K562 (cell line): ENCODE results near the gene FTO. TPM values are rescaled to one million over a fixed set of nuclear protein-coding genes. Genes with fewer than 3 reads are reported as not detected.

Experiments
- CHCHD3 ChIP-seq: fragments of 250-450 bp; sonication (Bioruptor Pico); IDR thresholded peaks from 2 replicates; pipeline ENCODE4 v2.1.2; 2022; ENCODE audit warnings: mild to moderate bottlenecking
- ELF2 ChIP-seq: fragments of 250-450 bp; sonication (Bioruptor Pico); IDR thresholded peaks from 2 replicates; pipeline ENCODE4 v1.5.0; 2021; ENCODE audit warnings: mild to moderate bottlenecking
- FOXK2 ChIP-seq, 2 experiments: fragments of 450-650 bp; IDR thresholded peaks in 1 of 2; conservative IDR thresholded peaks in 1 of 2; 2 replicates each; pipeline ENCODE4 v1.6.1; 2016; ENCODE audit warnings: low read depth in 2 of 2, mild to moderate bottlenecking in 1 of 2
- HNRNPL ChIP-seq: fragments of 200-400 bp; formaldehyde crosslinking; IDR thresholded peaks from 2 replicates; pipeline ENCODE4 v1.6.1; 2017; ENCODE audit warnings: low read depth, mild to moderate bottlenecking, low read length
- MCM5 ChIP-seq: fragments of 450-650 bp; IDR thresholded peaks from 2 replicates; pipeline ENCODE4 v1.6.1; 2016; ENCODE audit warnings: low read depth
- POLR2H ChIP-seq: IDR thresholded peaks from 2 replicates; pipeline ENCODE4 v1.6.1; 2016; ENCODE audit warnings: missing genetic modification characterization, low read depth, mild to moderate bottlenecking, control low read depth, missing compliant biosample characterization, moderate library complexity
- SMAD1 ChIP-seq: fragments of 150-350 bp; IDR thresholded peaks from 2 replicates; pipeline ENCODE4 v1.6.1; 2014; ENCODE audit warnings: low read length, low read depth; ENCODE audit not compliant: partially characterized antibody
- SMARCE1 ChIP-seq: fragments of 450-650 bp; IDR thresholded peaks from 2 replicates; pipeline ENCODE4 v1.7.1; 2016; ENCODE audit warnings: mild to moderate bottlenecking
- ZFP1 ChIP-seq: fragments of 450-650 bp; formaldehyde crosslinking; IDR thresholded peaks from 2 replicates; pipeline ENCODE4 v1.4.0; 2020; ENCODE audit warnings: mild to moderate bottlenecking, mixed read lengths
- ZFP30 ChIP-seq: fragments of 250-450 bp; sonication (Bioruptor Pico); IDR thresholded peaks from 2 replicates; pipeline ENCODE4 v1.8.0; 2022; ENCODE audit warnings: moderate library complexity, mild to moderate bottlenecking, inconsistent platforms, borderline replicate concordance
- ZNF197 ChIP-seq: fragments of 200-800 bp; sonication (Bioruptor generic); IDR thresholded peaks from 2 replicates; pipeline ENCODE4 v1.6.1; 2016; ENCODE audit warnings: low read depth, missing genetic modification characterization, missing compliant biosample characterization
- ZNF263 ChIP-seq: sonication (generic); formaldehyde crosslinking; IDR thresholded peaks from 2 replicates; pipeline ENCODE4 v1.8.0; 2022; ENCODE audit warnings: mild to moderate bottlenecking, missing genetic modification reagents, borderline replicate concordance
- polyA plus RNA-seq, 8 experiments: library from polyadenylated mRNA; depleted of rRNA in 4 of 8; stranded (reverse) in 5 of 8; unstranded in 3 of 8; fragments of >200 nt; fragmentation: Nextera tagmentation in 2 of 8; fragmentation: Illumina TruSeq in 1 of 8; extraction: Ambion mirVana in 2 of 8; extraction: Trizol in 1 of 8; gene quantifications; 2 replicates each; pipeline versions ENCODE4 v1.2.1 to v1.2.3, GENCODE V29; 2011 to 2014; ENCODE audit warnings: inconsistent platforms in 1 of 8, missing spikeins in 1 of 8
- total RNA-seq, 7 experiments: library from RNA; depleted of rRNA in 6 of 7; stranded (reverse); fragments of >200 nt in 6 of 7; fragmentation: Illumina TruSeq in 2 of 7; extraction: Trizol in 2 of 7; gene quantifications; 2 replicates each; pipeline versions ENCODE4 v1.2.1 to v1.2.3, GENCODE V29; 2011 to 2021; ENCODE audit warnings: low replicate concordance in 1 of 7
- TF ChIP-seq, protein P1 (sequence below): fragments of 450-650 bp; IDR thresholded peaks from 2 replicates; pipeline ENCODE4 v1.6.1; 2016; ENCODE audit warnings: missing biosample characterization, missing genetic modification characterization
- TF ChIP-seq, protein P2 (sequence below): sonication (generic); formaldehyde crosslinking; IDR thresholded peaks from 2 replicates; pipeline ENCODE4 v1.9.0; 2022; ENCODE audit warnings: mild to moderate bottlenecking, missing genetic modification reagents
- TF ChIP-seq, protein P3 (sequence below): fragments of 450-650 bp; IDR thresholded peaks from 2 replicates; pipeline ENCODE4 v1.6.1; 2017; ENCODE audit warnings: mild to moderate bottlenecking, moderate library complexity
- TF ChIP-seq, protein P4 (sequence below): fragments of 200-600 bp; sonication (generic); IDR thresholded peaks from one replicate; pipeline ENCODE4 v1.6.1; 2012; ENCODE audit warnings: mild to moderate bottlenecking, low read depth, low read length, inconsistent platforms

FTO gene
- total and polyA plus RNA-seq, 9 of the 15 experiments (the other 6 are each of a cell fraction or from before 2014, with no cell fraction given), result 11.3 to 27.7 (median 25.5) TPM

DNA sequence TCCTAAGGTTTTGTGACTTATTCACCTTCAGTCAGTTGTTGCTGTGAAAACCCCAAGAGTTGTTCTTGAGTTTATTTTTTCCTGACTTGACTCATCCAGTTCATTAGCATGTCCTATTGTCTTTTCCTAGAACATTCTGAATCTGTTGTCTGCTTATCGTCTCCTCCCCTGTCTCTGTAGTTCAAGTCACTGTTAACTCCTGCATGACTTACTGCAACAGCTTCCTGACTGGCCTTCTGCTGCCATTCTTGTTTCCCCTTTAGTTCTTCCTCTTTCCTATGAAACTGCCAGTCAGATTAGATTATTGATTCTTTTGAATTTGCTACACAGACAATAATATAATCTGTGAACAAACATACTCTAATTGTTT lies 161.5 kb downstream of the FTO start (continued):
- TF ChIP-seq, protein P1, sequence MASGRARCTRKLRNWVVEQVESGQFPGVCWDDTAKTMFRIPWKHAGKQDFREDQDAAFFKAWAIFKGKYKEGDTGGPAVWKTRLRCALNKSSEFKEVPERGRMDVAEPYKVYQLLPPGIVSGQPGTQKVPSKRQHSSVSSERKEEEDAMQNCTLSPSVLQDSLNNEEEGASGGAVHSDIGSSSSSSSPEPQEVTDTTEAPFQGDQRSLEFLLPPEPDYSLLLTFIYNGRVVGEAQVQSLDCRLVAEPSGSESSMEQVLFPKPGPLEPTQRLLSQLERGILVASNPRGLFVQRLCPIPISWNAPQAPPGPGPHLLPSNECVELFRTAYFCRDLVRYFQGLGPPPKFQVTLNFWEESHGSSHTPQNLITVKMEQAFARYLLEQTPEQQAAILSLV, result no peak
- TF ChIP-seq POLR2H (tag) (no peak), ZNF197 (CRISPR knock-in tag) (no peak), ZFP30 (CRISPR knock-in tag) (no peak), ZFP1 (CRISPR knock-in tag) (no peak), SMAD1 (no peak), CHCHD3 (no peak), FOXK2 (conservative IDR thresholded peaks at IDR 0.05 in 1 of 2, IDR thresholded peaks at IDR 0.05 in 1 of 2; ENCODE audit: low read depth in 2 of 2) (peak; percentile 51 to 69; a peak in 2 of 4 replicates), HNRNPL (no peak), ZNF263 (CRISPR knock-in tag) (no peak), MCM5 (no peak), SMARCE1 (peak; percentile 55; the same call in 1 of the 2 replicates), ELF2 (CRISPR knock-in tag) (no peak)
- TF ChIP-seq, protein P2, sequence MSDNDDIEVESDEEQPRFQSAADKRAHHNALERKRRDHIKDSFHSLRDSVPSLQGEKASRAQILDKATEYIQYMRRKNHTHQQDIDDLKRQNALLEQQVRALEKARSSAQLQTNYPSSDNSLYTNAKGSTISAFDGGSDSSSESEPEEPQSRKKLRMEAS (CRISPR knock-in tag), result no peak
- TF ChIP-seq, protein P3, sequence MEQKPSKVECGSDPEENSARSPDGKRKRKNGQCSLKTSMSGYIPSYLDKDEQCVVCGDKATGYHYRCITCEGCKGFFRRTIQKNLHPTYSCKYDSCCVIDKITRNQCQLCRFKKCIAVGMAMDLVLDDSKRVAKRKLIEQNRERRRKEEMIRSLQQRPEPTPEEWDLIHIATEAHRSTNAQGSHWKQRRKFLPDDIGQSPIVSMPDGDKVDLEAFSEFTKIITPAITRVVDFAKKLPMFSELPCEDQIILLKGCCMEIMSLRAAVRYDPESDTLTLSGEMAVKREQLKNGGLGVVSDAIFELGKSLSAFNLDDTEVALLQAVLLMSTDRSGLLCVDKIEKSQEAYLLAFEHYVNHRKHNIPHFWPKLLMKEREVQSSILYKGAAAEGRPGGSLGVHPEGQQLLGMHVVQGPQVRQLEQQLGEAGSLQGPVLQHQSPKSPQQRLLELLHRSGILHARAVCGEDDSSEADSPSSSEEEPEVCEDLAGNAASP, result no peak
- TF ChIP-seq, protein P4, sequence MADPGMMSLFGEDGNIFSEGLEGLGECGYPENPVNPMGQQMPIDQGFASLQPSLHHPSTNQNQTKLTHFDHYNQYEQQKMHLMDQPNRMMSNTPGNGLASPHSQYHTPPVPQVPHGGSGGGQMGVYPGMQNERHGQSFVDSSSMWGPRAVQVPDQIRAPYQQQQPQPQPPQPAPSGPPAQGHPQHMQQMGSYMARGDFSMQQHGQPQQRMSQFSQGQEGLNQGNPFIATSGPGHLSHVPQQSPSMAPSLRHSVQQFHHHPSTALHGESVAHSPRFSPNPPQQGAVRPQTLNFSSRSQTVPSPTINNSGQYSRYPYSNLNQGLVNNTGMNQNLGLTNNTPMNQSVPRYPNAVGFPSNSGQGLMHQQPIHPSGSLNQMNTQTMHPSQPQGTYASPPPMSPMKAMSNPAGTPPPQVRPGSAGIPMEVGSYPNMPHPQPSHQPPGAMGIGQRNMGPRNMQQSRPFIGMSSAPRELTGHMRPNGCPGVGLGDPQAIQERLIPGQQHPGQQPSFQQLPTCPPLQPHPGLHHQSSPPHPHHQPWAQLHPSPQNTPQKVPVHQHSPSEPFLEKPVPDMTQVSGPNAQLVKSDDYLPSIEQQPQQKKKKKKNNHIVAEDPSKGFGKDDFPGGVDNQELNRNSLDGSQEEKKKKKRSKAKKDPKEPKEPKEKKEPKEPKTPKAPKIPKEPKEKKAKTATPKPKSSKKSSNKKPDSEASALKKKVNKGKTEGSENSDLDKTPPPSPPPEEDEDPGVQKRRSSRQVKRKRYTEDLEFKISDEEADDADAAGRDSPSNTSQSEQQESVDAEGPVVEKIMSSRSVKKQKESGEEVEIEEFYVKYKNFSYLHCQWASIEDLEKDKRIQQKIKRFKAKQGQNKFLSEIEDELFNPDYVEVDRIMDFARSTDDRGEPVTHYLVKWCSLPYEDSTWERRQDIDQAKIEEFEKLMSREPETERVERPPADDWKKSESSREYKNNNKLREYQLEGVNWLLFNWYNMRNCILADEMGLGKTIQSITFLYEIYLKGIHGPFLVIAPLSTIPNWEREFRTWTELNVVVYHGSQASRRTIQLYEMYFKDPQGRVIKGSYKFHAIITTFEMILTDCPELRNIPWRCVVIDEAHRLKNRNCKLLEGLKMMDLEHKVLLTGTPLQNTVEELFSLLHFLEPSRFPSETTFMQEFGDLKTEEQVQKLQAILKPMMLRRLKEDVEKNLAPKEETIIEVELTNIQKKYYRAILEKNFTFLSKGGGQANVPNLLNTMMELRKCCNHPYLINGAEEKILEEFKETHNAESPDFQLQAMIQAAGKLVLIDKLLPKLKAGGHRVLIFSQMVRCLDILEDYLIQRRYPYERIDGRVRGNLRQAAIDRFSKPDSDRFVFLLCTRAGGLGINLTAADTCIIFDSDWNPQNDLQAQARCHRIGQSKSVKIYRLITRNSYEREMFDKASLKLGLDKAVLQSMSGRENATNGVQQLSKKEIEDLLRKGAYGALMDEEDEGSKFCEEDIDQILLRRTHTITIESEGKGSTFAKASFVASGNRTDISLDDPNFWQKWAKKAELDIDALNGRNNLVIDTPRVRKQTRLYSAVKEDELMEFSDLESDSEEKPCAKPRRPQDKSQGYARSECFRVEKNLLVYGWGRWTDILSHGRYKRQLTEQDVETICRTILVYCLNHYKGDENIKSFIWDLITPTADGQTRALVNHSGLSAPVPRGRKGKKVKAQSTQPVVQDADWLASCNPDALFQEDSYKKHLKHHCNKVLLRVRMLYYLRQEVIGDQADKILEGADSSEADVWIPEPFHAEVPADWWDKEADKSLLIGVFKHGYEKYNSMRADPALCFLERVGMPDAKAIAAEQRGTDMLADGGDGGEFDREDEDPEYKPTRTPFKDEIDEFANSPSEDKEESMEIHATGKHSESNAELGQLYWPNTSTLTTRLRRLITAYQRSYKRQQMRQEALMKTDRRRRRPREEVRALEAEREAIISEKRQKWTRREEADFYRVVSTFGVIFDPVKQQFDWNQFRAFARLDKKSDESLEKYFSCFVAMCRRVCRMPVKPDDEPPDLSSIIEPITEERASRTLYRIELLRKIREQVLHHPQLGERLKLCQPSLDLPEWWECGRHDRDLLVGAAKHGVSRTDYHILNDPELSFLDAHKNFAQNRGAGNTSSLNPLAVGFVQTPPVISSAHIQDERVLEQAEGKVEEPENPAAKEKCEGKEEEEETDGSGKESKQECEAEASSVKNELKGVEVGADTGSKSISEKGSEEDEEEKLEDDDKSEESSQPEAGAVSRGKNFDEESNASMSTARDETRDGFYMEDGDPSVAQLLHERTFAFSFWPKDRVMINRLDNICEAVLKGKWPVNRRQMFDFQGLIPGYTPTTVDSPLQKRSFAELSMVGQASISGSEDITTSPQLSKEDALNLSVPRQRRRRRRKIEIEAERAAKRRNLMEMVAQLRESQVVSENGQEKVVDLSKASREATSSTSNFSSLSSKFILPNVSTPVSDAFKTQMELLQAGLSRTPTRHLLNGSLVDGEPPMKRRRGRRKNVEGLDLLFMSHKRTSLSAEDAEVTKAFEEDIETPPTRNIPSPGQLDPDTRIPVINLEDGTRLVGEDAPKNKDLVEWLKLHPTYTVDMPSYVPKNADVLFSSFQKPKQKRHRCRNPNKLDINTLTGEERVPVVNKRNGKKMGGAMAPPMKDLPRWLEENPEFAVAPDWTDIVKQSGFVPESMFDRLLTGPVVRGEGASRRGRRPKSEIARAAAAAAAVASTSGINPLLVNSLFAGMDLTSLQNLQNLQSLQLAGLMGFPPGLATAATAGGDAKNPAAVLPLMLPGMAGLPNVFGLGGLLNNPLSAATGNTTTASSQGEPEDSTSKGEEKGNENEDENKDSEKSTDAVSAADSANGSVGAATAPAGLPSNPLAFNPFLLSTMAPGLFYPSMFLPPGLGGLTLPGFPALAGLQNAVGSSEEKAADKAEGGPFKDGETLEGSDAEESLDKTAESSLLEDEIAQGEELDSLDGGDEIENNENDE, result no peak
